Motor neuron (in vitro differentiated cells): ENCODE results near the gene UPB1. TPM values are rescaled to one million over a fixed set of nuclear protein-coding genes. Genes with fewer than 3 reads are reported as not detected.

Experiments used
- ATAC-seq, 8 experiments: fragments of 200-7000 bp; cut with Tn5 transposase; replicated peaks in 6 of 8; 2 replicates each; pipeline ENCODE4 v1.8.0; 2021; ENCODE audit warnings: mild to moderate bottlenecking in 8 of 8, moderate library complexity in 8 of 8
- H3K27ac ChIP-seq, 2 donors: fragments of 250-450 bp; sonication (Bioruptor Pico); 2 replicates each; pipeline ENCODE4 v1.9.0; 2021; ENCODE audit warnings: antibody characterized with exemption in 2 of 2, mild to moderate bottlenecking in 2 of 2, moderate library complexity in 1 of 2
- H3K4me1 ChIP-seq, 2 donors: fragments of 250-450 bp; sonication (Bioruptor Pico); replicated peaks in 1 of 2; 2 replicates each; pipeline ENCODE4 v1.6.1; 2021; ENCODE audit warnings: antibody characterized with exemption in 2 of 2, mild to moderate bottlenecking in 2 of 2, moderate library complexity in 1 of 2
- H3K4me3 ChIP-seq, 5 donors: fragments of 250-450 bp; sonication (Bioruptor Pico); 2 replicates each; pipeline ENCODE4 v1.9.0; 2021; ENCODE audit warnings: antibody characterized with exemption in 5 of 5, mild to moderate bottlenecking in 5 of 5, moderate library complexity in 4 of 5
- WGBS, 10 experiments: fragments of 450-650 bp; shearing (Covaris generic); methylation state at CpG; one replicate each; pipeline ENCODE4 v1.0.0; 2022; 5-methylcytosine and 5-hydroxymethylcytosine counted together
- in situ Hi-C, 9 experiments: fragments of 400-800 bp; cut with MboI; loops; one replicate each; pipeline ENCODE4 v1.15.0; 2021; ENCODE audit warnings: low sequenced_read_pairs in 9 of 9, low pct_unique_long_range_greater_than_20kb in 2 of 9; ENCODE audit not compliant: unreplicated experiment in 9 of 9
- total RNA-seq, 8 experiments: library from RNA; unstranded; fragments of 300-600 nt; gene quantifications; 2 replicates each; pipeline versions ENCODE4 v1.2.3 to v1.2.4, GENCODE V29; 2022

Gene UPB1
- total RNA-seq, 8 experiments from 2014 or later, result 0.10 to 0.95 (median 0.32) TPM

GRCh38 chr22:24566899-24567511 is 71.9 kb downstream of the UPB1 start:
- no peak overlapping the region for H3K27ac ChIP-seq
- no peak overlapping the region for H3K4me3 ChIP-seq
- ATAC-seq, result no peak
- in situ Hi-C loops, result no loop called here
- WGBS, 10 experiments, result 80 to 100% (median 95%) methylated on average over 1 to 7 of the region's 8 CpGs; no CpG with 5 or more reads in 2 of the 10 experiments
- H3K4me1 ChIP-seq, result no peaks in the 10 kb centered on the region

GRCh38 chr22:24567668-24568067 is 72.5 kb downstream of the UPB1 start:
- Histone ChIP-seq H3K4me1 (no peaks in the 10 kb centered on the region), H3K4me3 (no peak overlapping the region), H3K27ac (no peak overlapping the region)
- in situ Hi-C loops, result no loop called here
- no peak for ATAC-seq
- 67 to 100% (median 90%) methylated on average over 1 to 7 of the region's 10 CpGs; no CpG with 5 or more reads in 2 of the 10 experiments for WGBS, 10 experiments

- no peaks in the 10 kb centered on the region for H3K4me1 ChIP-seq
- H3K4me3 ChIP-seq, result no peak overlapping the region
- WGBS, 10 experiments, result 74 to 100% (median 87%) methylated on average over 1 to 5 of the region's 7 CpGs; no CpG with 5 or more reads in 6 of the 10 experiments
- H3K27ac ChIP-seq, result no peak overlapping the region
- ATAC-seq, result no peak
- in situ Hi-C loops, result no loop called here
Measured at GRCh38 chr22:24571266-24571665, 76.1 kb downstream of the UPB1 start.

DNA sequence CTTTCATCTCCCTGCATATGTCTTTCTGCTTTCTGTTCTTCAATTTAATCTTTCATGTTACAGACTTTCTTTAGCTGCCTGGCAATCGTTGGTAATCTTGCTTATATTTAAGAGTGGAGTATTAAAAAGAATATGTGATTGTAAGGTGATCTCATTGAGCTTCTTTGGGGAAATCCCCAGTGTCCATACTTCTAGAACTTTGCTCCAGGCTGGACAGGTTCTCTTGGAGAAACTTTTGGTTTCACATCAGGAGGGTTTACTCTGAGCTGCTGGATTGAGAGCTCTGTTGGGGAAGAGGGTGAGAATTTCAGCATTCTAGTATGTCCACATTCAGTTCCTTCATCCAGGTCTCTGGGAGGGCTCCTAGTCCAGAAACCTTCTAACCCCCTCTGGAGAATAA is 81.6 kb downstream of the UPB1 start:
- WGBS, 10 experiments, result 67 to 100% (median 93%) methylated on average over 1 of the region's 1 CpG; no CpG with 5 or more reads in 3 of the 10 experiments
- Histone ChIP-seq H3K27ac (no peak overlapping the region), H3K4me3 (no peak overlapping the region), H3K4me1 (no peaks in the 10 kb centered on the region)
- ATAC-seq, result no peak
- in situ Hi-C loops, result no loop called here

Other genes with a start within 250 kb of the UPB1 start
- gene SPECC1L, start 224.5 kb upstream of the UPB1 start, total RNA-seq, result 10 to 100 TPM; 17.0 to 52.1 (median 43.0) TPM
- gene ADORA2A, start 67.7 kb upstream of the UPB1 start, total RNA-seq, result 1 to 10 TPM in 7 of 8 experiments, under 1 TPM in 1; 0.20 to 3.4 (median 2.1) TPM
- 10 to 100 TPM; 24.1 to 96.2 (median 43.5) TPM for gene GUCD1, start 59.8 kb downstream of the UPB1 start, total RNA-seq
- gene SNRPD3, start 60.7 kb downstream of the UPB1 start, total RNA-seq, result 100 to 1,000 TPM in 7 of 8 experiments, 10 to 100 TPM in 1; 83.9 to 206 (median 150) TPM
- gene LRRC75B, start 97.7 kb downstream of the UPB1 start, total RNA-seq, result 10 to 100 TPM in 4 of 8 experiments, 1 to 10 TPM in 4; 2.0 to 14.4 (median 10.4) TPM
- gene GGT1, start 107.9 kb downstream of the UPB1 start, total RNA-seq, result 1 to 10 TPM in 7 of 8 experiments, under 1 TPM in 1; 0.97 to 5.9 (median 1.9) TPM